ENCODE results near the gene PER2. TPM values are rescaled to one million over a fixed set of nuclear protein-coding genes. Genes with fewer than 3 reads are reported as not detected.

PER2 gene
- total and polyA plus RNA-seq, 9 of the 15 experiments (the other 6 are each of a cell fraction or from before 2014, with no cell fraction given), result 1.1 to 10.3 (median 2.9) TPM

DNA sequence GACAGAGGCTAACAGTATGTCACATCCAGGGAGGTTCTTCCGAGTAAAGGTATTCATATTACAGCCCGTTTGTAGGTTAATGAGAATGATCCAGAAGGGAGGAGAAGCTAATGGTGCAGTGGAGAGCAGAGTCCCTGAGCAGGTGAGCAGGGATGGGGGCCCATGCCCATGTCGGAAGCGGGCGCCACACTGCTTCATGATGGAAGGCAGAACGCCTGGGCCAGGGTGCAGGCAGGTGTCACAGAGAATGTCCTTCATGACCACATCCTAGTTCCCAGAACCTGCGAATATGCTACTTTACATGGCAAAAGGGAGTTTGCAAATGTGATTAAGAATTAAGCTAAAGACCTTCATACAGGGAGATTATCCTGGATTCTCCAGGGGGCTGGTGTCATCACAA, 52.6 kb downstream of the PER2 start:
- no peak for FAIRE-seq
- CTCF ChIA-PET (ENCODE audit: low intra/inter-chr PET ratio), result no interaction called here
- H3K4me3 ChIP-seq, result no peak overlapping the region
- BruUV-seq (replicated peaks), result no TSS peak
- peaks cover 29% of the 10 kb centered on the region for H3K79me2 ChIP-seq (ENCODE audit: control insufficient read depth, insufficient read depth, low read length)
- in situ Hi-C loops (cut with MboI) (no loop called here), intact Hi-C loops (cut with micrococcal nuclease) (loop anchor here (5.0 kb wide), 1 partner anchor 69 kb away; no protein-coding TSS in a partner anchor)
- POLR2A ChIA-PET, result interaction anchor here (0.7 to 2.0 kb wide), 4 partner anchors 34 to 394 kb away, joined by 3 to 6 read pairs (median 4); no protein-coding TSS in a partner anchor
- peaks cover 5% of the 10 kb centered on the region; the same call in 2 of the 3 replicates for H3K36me3 ChIP-seq (ENCODE audit: control insufficient read depth, insufficient read depth, low read length)
- H3K4me2 ChIP-seq (ENCODE audit: insufficient read depth, low read length), result no peak overlapping the region
- H3K9me1 ChIP-seq (ENCODE audit: control insufficient read depth, insufficient read depth, low read length), result no peaks in the 10 kb centered on the region
- no peaks in the 10 kb centered on the region for H3K27me3 ChIP-seq (ENCODE audit: control insufficient read depth in 2 of 2, insufficient read depth in 2 of 2, low read length in 2 of 2)
- 83% methylated on average over 6 of the region's 7 CpGs for WGBS (ENCODE audit: insufficient coverage, low coverage, missing lambda C conversion rate)
- no peak for ATAC-seq
- no peak overlapping the region; a peak in 1 of 4 replicates for H3K9ac ChIP-seq (ENCODE audit: insufficient read depth in 1 of 2, low read depth in 2 of 2, low read length in 2 of 2)
- H3K4me1 ChIP-seq (replicated peaks in 1 of 2; ENCODE audit: control insufficient read depth in 2 of 2, insufficient read depth in 2 of 2, low read length in 2 of 2), result peaks cover 26 to 60% of the 10 kb centered on the region in 2 experiments
- no peak for TF ChIP-seq CREB1 (IDR thresholded peaks at IDR 0.05)
- TF ChIP-seq CREB1 (CRISPR knock-in tag; IDR thresholded peaks at IDR 0.05), result no peak
- TF ChIP-seq, protein P1, sequence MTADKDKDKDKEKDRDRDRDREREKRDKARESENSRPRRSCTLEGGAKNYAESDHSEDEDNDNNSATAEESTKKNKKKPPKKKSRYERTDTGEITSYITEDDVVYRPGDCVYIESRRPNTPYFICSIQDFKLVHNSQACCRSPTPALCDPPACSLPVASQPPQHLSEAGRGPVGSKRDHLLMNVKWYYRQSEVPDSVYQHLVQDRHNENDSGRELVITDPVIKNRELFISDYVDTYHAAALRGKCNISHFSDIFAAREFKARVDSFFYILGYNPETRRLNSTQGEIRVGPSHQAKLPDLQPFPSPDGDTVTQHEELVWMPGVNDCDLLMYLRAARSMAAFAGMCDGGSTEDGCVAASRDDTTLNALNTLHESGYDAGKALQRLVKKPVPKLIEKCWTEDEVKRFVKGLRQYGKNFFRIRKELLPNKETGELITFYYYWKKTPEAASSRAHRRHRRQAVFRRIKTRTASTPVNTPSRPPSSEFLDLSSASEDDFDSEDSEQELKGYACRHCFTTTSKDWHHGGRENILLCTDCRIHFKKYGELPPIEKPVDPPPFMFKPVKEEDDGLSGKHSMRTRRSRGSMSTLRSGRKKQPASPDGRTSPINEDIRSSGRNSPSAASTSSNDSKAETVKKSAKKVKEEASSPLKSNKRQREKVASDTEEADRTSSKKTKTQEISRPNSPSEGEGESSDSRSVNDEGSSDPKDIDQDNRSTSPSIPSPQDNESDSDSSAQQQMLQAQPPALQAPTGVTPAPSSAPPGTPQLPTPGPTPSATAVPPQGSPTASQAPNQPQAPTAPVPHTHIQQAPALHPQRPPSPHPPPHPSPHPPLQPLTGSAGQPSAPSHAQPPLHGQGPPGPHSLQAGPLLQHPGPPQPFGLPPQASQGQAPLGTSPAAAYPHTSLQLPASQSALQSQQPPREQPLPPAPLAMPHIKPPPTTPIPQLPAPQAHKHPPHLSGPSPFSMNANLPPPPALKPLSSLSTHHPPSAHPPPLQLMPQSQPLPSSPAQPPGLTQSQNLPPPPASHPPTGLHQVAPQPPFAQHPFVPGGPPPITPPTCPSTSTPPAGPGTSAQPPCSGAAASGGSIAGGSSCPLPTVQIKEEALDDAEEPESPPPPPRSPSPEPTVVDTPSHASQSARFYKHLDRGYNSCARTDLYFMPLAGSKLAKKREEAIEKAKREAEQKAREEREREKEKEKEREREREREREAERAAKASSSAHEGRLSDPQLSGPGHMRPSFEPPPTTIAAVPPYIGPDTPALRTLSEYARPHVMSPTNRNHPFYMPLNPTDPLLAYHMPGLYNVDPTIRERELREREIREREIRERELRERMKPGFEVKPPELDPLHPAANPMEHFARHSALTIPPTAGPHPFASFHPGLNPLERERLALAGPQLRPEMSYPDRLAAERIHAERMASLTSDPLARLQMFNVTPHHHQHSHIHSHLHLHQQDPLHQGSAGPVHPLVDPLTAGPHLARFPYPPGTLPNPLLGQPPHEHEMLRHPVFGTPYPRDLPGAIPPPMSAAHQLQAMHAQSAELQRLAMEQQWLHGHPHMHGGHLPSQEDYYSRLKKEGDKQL (CRISPR knock-in tag; IDR thresholded peaks at IDR 0.05; ENCODE audit: borderline replicate concordance), result no peak
- no peak for TF ChIP-seq BRD9 (IDR thresholded peaks at IDR 0.05; ENCODE audit: low read depth, partially characterized antibody)
- TF ChIP-seq HLTF (IDR thresholded peaks at IDR 0.05), result no peak
- TF ChIP-seq, protein P2, sequence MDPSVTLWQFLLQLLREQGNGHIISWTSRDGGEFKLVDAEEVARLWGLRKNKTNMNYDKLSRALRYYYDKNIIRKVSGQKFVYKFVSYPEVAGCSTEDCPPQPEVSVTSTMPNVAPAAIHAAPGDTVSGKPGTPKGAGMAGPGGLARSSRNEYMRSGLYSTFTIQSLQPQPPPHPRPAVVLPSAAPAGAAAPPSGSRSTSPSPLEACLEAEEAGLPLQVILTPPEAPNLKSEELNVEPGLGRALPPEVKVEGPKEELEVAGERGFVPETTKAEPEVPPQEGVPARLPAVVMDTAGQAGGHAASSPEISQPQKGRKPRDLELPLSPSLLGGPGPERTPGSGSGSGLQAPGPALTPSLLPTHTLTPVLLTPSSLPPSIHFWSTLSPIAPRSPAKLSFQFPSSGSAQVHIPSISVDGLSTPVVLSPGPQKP (CRISPR knock-in tag; IDR thresholded peaks at IDR 0.05), result no peak
- no peak for TF ChIP-seq HIVEP1 (CRISPR knock-in tag; IDR thresholded peaks at IDR 0.05)
- no peak for DNase-seq (ENCODE audit: extremely low read depth in 1 of 4, low spot score in 3 of 4)
- no peak overlapping the region for H3K27ac ChIP-seq (ENCODE audit: extremely low read depth, low read depth, low read length)
- no peaks in the 10 kb centered on the region for H4K20me1 ChIP-seq (replicated peaks; ENCODE audit: control insufficient read depth, insufficient read depth, low read length)
- no peaks in the 10 kb centered on the region for H3K9me3 ChIP-seq (replicated peaks; ENCODE audit: control insufficient read depth, insufficient read depth, low read depth, low read length)
- H2AFZ ChIP-seq (ENCODE audit: low read depth, low read length), result no peak overlapping the region

Data from K562 (cell line).